OCI-LY7 (cell line): Measurements from ENCODE around the gene TTC13. TPM values are rescaled to one million over a fixed set of nuclear protein-coding genes. Genes with fewer than 3 reads are reported as not detected.
"Not testable (repeated sequence)": the region's sequence is repeated elsewhere in the genome, so short reads cannot be mapped to it uniquely, and the experiment has no call there.

Experiments used
- BruUV-seq: library from RNA; stranded (reverse); fragments of 400-500 nt; replicated peaks from 2 replicates; lab custom pipeline; 2021; lab: Mats Ljungman, UMichigan
- CTCF ChIA-PET: fragments of 300-600 bp; sonication (Branson Sonifier 250); formaldehyde crosslinking; loops from one replicate; lab custom pipeline; 2022; ENCODE audit warnings: antibody characterized with exemption; ENCODE audit not compliant: unreplicated experiment; lab: Charles Lee
- POLR2A ChIA-PET: fragments of 300-600 bp; sonication (Branson Sonifier 250); formaldehyde crosslinking; loops from one replicate; lab custom pipeline; 2022; ENCODE audit warnings: antibody characterized with exemption; lab: Charles Lee
- DNase-seq: peaks from one replicate; pipeline ENCODE4 v3.0.0-alpha.2; 2015; ENCODE audit warnings: low spot score
- H2AFZ ChIP-seq: fragments of 200-600 bp; sonication (generic), shearing (Covaris generic); 2 replicates; pipeline ENCODE4 v1.6.1; 2014; ENCODE audit warnings: mild to moderate bottlenecking, antibody characterized with exemption, low read length, moderate library complexity
- H3K27ac ChIP-seq: fragments of 200-600 bp; sonication (generic); 2 replicates; pipeline ENCODE4 v1.5.1; 2014; ENCODE audit warnings: mixed run types, low read depth, mild to moderate bottlenecking, moderate library complexity, low read length, inconsistent platforms; ENCODE audit not compliant: poor library complexity, severe bottlenecking
- H3K36me3 ChIP-seq: fragments of 200-600 bp; sonication (generic); 2 replicates; pipeline ENCODE4 v1.6.1; 2014; ENCODE audit warnings: mild to moderate bottlenecking, antibody characterized with exemption, low read length, moderate library complexity, mixed read lengths; ENCODE audit not compliant: insufficient read depth
- H3K4me1 ChIP-seq: fragments of 200-600 bp; sonication (generic); 2 replicates; pipeline ENCODE4 v1.5.1; 2014; ENCODE audit warnings: mild to moderate bottlenecking, low read length; ENCODE audit not compliant: insufficient read depth, poor library complexity, severe bottlenecking
- H3K4me2 ChIP-seq: fragments of 200-600 bp; sonication (generic); 2 replicates; pipeline ENCODE4 v1.6.1; 2014; ENCODE audit warnings: mild to moderate bottlenecking, low read length
- H3K4me3 ChIP-seq: fragments of 200-600 bp; sonication (generic); 2 replicates; pipeline ENCODE4 v1.5.1; 2014; ENCODE audit warnings: mild to moderate bottlenecking, low read depth, low read length; ENCODE audit not compliant: poor library complexity, severe bottlenecking
- H3K79me2 ChIP-seq: fragments of 200-600 bp; sonication (generic); 2 replicates; pipeline ENCODE4 v1.6.1; 2016; ENCODE audit warnings: low read depth, mild to moderate bottlenecking, low read length, moderate library complexity, mixed read lengths; ENCODE audit not compliant: insufficient read depth
- H3K9me2 ChIP-seq: fragments of 200-600 bp; sonication (generic); 2 replicates; pipeline ENCODE4 v1.6.1; 2016; ENCODE audit warnings: mild to moderate bottlenecking, low read length, mixed read lengths; ENCODE audit not compliant: insufficient read depth
- H3K9me3 ChIP-seq: fragments of 200-600 bp; sonication (generic); 2 replicates; pipeline ENCODE4 v1.6.1; 2014; ENCODE audit warnings: mild to moderate bottlenecking, mixed run types, low read length, mixed read lengths
- H4K20me1 ChIP-seq: fragments of 200-600 bp; sonication (generic); 2 replicates; pipeline ENCODE4 v1.6.1; 2014; ENCODE audit warnings: mild to moderate bottlenecking, antibody characterized with exemption, low read length, moderate library complexity, mixed read lengths; ENCODE audit not compliant: insufficient read depth
- EZH2phosphoT487 ChIP-seq: fragments of 200-600 bp; sonication (generic); IDR thresholded peaks from 2 replicates; pipeline ENCODE4 v1.6.1; 2018; ENCODE audit warnings: low read depth, borderline replicate concordance, mild to moderate bottlenecking, mixed run types, antibody characterized with exemption, low read length, moderate library complexity, mixed read lengths
- intact Hi-C: fragments of 100-400 bp; cut with micrococcal nuclease; formaldehyde crosslinking; loops from one replicate; pipeline ENCODE4 v1.10.0; 2022; ENCODE audit not compliant: unreplicated experiment
- total RNA-seq, 2 experiments: library from RNA; depleted of rRNA in 1 of 2; stranded (reverse); fragments of >200 nt in 1 of 2; shearing (Covaris generic) in 1 of 2; gene quantifications; 2 replicates each; pipeline ENCODE4 v1.2.3, GENCODE V29; 2014 to 2022
- TF ChIP-seq, protein P1 (sequence below): fragments of 200-600 bp; sonication (generic); conservative IDR thresholded peaks from 2 replicates; pipeline ENCODE4 v1.5.1; 2014; ENCODE audit warnings: mild to moderate bottlenecking, antibody characterized with exemption, low read length, moderate library complexity, mixed read lengths

Gene TTC13
- total RNA-seq, 2 experiments from 2014 or later = 15.4 to 27.2 TPM

DNA sequence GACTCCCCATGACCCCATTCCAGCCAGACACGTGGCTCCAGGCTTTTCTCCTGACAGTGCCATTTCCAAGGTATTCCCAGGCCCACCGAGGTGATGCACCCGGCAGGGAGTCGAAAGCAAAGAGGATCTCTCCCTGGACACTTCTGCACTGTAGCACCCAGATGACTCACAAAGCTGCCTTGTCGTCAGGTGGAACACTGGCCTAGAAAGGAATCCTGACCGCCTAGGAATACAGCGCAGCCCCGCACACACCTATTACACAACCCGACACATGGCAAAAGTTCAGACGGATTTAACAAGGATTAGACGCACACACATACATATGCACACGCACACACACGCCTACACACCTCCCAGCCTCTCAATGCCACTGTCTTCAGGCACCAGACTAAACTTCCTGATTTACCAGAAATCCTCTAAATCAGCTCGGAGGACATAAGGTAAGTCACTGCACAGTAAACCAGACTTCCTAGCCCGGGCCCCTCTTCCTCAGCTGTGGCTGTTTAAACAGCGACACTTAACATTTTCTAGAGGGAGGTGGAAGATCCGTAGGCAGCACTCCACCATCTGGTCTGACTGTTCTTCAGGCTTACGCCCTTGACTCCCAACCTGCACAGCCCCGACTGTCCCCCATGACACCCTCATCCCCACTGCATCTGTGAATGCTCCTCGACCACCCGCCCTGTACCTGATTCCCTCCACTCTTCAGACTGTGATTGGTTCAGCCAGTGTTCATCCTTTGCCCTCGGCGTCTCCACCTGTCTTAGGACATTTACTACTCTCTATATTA, 48.7 kb upstream of the TTC13 start:
- no peaks in the 10 kb centered on the region for H3K36me3 ChIP-seq
- H3K4me1 ChIP-seq = no peaks in the 10 kb centered on the region
- intact Hi-C loops = no loop called here
- TF ChIP-seq, protein P1, sequence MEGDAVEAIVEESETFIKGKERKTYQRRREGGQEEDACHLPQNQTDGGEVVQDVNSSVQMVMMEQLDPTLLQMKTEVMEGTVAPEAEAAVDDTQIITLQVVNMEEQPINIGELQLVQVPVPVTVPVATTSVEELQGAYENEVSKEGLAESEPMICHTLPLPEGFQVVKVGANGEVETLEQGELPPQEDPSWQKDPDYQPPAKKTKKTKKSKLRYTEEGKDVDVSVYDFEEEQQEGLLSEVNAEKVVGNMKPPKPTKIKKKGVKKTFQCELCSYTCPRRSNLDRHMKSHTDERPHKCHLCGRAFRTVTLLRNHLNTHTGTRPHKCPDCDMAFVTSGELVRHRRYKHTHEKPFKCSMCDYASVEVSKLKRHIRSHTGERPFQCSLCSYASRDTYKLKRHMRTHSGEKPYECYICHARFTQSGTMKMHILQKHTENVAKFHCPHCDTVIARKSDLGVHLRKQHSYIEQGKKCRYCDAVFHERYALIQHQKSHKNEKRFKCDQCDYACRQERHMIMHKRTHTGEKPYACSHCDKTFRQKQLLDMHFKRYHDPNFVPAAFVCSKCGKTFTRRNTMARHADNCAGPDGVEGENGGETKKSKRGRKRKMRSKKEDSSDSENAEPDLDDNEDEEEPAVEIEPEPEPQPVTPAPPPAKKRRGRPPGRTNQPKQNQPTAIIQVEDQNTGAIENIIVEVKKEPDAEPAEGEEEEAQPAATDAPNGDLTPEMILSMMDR = no peak
- TF ChIP-seq EZH2phosphoT487 = no peak
- no peaks in the 10 kb centered on the region for H3K79me2 ChIP-seq
- H3K4me3 ChIP-seq = no peak overlapping the region
- ChIA-PET CTCF (no interaction called here), POLR2A (no interaction called here)
- BruUV-seq = no TSS peak
- no peaks in the 10 kb centered on the region for H3K9me2 ChIP-seq
- no peak overlapping the region for H2AFZ ChIP-seq
- no peak overlapping the region for H3K4me2 ChIP-seq
- no peak for DNase-seq
- no peak overlapping the region for H3K27ac ChIP-seq
- H4K20me1 ChIP-seq = no peaks in the 10 kb centered on the region
- no peaks in the 10 kb centered on the region for H3K9me3 ChIP-seq

DNA sequence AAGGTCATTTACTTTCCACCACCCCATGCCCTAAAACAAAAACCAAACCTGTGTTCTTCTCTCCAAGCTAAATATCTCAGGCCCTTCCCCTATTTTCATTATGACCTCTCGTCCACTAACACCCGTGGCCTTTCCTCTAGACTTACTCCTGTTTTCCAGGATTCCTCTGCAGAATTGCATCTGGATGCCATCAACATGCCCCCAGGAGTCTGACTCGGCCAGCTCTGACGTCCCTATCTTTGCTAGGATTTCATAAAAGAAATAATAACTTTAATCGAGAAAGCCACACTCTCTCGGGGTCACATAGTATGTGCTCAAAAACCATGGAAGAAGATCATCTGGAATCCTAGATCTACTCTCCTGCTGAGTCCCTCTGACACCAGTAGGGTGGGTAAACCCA, 47.9 kb upstream of the TTC13 start:
- TF ChIP-seq EZH2phosphoT487 = no peak
- TF ChIP-seq, protein P1 = no peak
- Histone ChIP-seq H3K4me1 (no peaks in the 10 kb centered on the region), H3K4me2 (no peak overlapping the region), H2AFZ (no peak overlapping the region), H3K9me3 (no peaks in the 10 kb centered on the region), H3K4me3 (no peak overlapping the region), H3K9me2 (no peaks in the 10 kb centered on the region), H3K79me2 (no peaks in the 10 kb centered on the region), H3K27ac (no peak overlapping the region), H4K20me1 (no peaks in the 10 kb centered on the region), H3K36me3 (no peaks in the 10 kb centered on the region)
- intact Hi-C loops = no loop called here
- DNase-seq = no peak
- no TSS peak for BruUV-seq
- CTCF ChIA-PET = no interaction called here
- POLR2A ChIA-PET = no interaction called here

DNA sequence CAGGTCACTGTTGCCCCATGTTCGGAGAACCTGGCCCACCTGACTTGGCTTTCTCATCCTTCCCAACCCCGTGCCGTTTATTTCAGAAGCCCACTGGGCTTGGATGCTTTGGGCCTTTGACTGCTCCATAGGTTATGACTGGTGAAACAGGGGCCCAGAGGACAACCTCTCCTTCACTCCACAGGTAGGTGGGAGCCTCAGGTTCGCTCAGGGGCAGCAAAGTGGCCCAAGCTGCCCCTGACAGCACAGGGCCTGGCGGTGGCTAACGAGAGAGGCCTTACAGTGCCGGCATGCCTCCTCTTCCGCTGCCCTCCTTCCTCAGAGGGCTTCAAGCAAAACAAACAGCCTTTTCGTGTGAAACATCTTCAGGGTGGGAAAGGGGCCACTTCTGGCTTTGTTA, 44.5 kb upstream of the TTC13 start:
- Histone ChIP-seq H3K27ac (no peak overlapping the region), H3K79me2 (no peaks in the 10 kb centered on the region), H4K20me1 (no peaks in the 10 kb centered on the region), H3K4me1 (no peaks in the 10 kb centered on the region), H3K9me2 (no peaks in the 10 kb centered on the region), H3K9me3 (no peaks in the 10 kb centered on the region), H3K4me3 (no peak overlapping the region), H3K4me2 (no peak overlapping the region), H3K36me3 (no peaks in the 10 kb centered on the region), H2AFZ (no peak overlapping the region)
- POLR2A ChIA-PET = no interaction called here
- BruUV-seq = no TSS peak
- intact Hi-C loops = no loop called here
- DNase-seq = no peak
- CTCF ChIA-PET = no interaction called here
- TF ChIP-seq, protein P1 = no peak
- TF ChIP-seq EZH2phosphoT487 = no peak

DNA sequence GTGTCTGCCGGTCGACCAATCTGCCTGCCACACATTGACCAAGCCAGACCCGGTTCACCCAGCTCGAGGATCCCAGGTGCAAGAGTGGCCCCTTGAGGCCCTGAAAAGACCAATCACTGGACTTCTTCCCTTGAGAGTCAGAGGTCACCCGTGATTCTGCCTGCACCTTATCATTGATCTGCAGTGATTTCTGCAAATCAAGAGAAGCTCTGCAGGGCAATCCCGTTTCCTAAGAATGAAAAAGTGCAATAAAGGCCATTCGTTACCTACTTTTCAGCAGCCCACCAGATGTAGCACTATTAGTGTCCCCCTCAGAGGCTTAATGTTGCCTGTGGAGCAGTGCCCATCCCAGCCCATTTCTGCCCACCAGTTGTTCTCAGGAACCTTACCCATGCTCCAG, 43.9 kb upstream of the TTC13 start:
- H3K4me2 ChIP-seq, H2AFZ ChIP-seq, H3K9me3 ChIP-seq, H3K79me2 ChIP-seq, DNase-seq, H3K4me3 ChIP-seq, CTCF ChIA-PET, H3K9me2 ChIP-seq, intact Hi-C loops, H3K27ac ChIP-seq, POLR2A ChIA-PET, H3K4me1 ChIP-seq, H3K36me3 ChIP-seq, BruUV-seq, H4K20me1 ChIP-seq: not testable (repeated sequence)
